Breast epithelium (tissue), 3 donors: ENCODE data around the gene LURAP1L.

Source experiments
- CTCF ChIP-seq, 3 donors: fragments of 450-650 bp; IDR thresholded peaks; one replicate each; pipeline ENCODE4 v1.5.1; 2016 to 2017; ENCODE audit warnings: antibody characterized with exemption in 3 of 3, mild to moderate bottlenecking in 3 of 3, moderate library complexity in 3 of 3
- POLR2A ChIP-seq: fragments of 450-650 bp; IDR thresholded peaks from one replicate; pipeline ENCODE4 v1.6.1; 2016; ENCODE audit warnings: antibody characterized with exemption, mild to moderate bottlenecking, moderate library complexity
- POLR2AphosphoS5 ChIP-seq, 3 donors: sonication (generic); formaldehyde crosslinking; IDR thresholded peaks; one replicate each; pipeline ENCODE4 v1.6.1; 2017; ENCODE audit warnings: antibody characterized with exemption in 3 of 3

GRCh38 chr9:12766357-12766756 lies 8.5 kb upstream of the LURAP1L start:
- TF ChIP-seq CTCF (IDR thresholded peaks at IDR 0.05) = no peak
- no peak for TF ChIP-seq POLR2A
- no peak for TF ChIP-seq POLR2AphosphoS5 (IDR thresholded peaks at IDR 0.05)
